Measurements from ENCODE around the gene IQSEC2.

DNA sequence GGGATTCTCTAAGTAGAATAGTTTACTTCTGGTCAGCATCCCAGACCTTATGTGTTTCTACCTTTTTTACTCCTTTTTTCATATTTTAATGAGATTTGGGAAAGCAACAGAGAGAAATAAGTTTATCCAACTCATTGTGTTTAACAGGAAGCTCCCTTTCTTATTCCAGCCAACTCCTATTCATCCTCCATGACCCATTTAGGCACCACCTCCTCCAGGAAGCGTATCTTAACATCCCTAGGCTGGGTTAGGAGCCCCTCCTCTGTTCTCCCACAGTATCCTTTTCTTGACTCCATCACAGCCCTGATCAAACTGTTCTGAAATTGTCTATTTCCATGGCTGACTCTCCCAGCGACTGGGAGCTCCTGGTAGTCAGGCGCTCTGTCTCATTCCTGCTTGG, 18.8 kb upstream of the IQSEC2 start:
- TF ChIP-seq POLR2AphosphoS5 (IDR thresholded peaks at IDR 0.05; ENCODE audit: low read depth, low read length) = no peak
- TF ChIP-seq POLR2A (IDR thresholded peaks at IDR 0.05; ENCODE audit: low read depth, low read length) = no peak
- no peak for TF ChIP-seq TAF1 (IDR thresholded peaks at IDR 0.05; ENCODE audit: borderline replicate concordance, low read depth, low read length)

All from GM12892 (cell line).